ENCODE results near the gene TIAM2. TPM values are rescaled to one million over a fixed set of nuclear protein-coding genes. Genes with fewer than 3 reads are reported as not detected.

The TIAM2 gene
- total RNA-seq, 2 experiments from 2014 or later, result 4.4 to 5.3 TPM

GRCh38 chr6:155201461-155202226, 206.5 kb downstream of the TIAM2 start:
- POLR2A ChIA-PET, result interaction anchor here (0.8 kb wide), 1 partner anchor 11 kb away, joined by 3 read pairs; no protein-coding TSS in a partner anchor
- Mint-ChIP-seq H3K4me1 (ENCODE audit: low read depth) (no peaks in the 10 kb centered on the region), H3K36me3 (ENCODE audit: low read depth) (no peaks in the 10 kb centered on the region), H3K27me3 (no peaks in the 10 kb centered on the region), H3K27ac (no peak overlapping the region), H3K4me3 (no peak overlapping the region), H3K9me3 (no peaks in the 10 kb centered on the region)
- DNase-seq (no peak), ATAC-seq (ENCODE audit: poor library complexity) (no peak)
- intact Hi-C loops (cut with DNase I, micrococcal nuclease), result no loop called here
- Histone ChIP-seq H3K4me1 (ENCODE audit: insufficient read depth, low read length) (no peaks in the 10 kb centered on the region), H3K27me3 (ENCODE audit: control insufficient read depth in 1 of 2, insufficient read depth in 2 of 2, low read length in 2 of 2) (no peaks in the 10 kb centered on the region), H3K27ac (ENCODE audit: low read depth in 1 of 2, low read length in 2 of 2) (no peak overlapping the region), H3K4me3 (ENCODE audit: low read length) (no peak overlapping the region), H3K9me3 (ENCODE audit: control insufficient read depth in 1 of 2, insufficient read depth in 1 of 2, low read length in 2 of 2) (no peaks in the 10 kb centered on the region), H3K36me3 (ENCODE audit: insufficient read depth, low read length) (no peaks in the 10 kb centered on the region)
- no peak for TF ChIP-seq CTCF (IDR thresholded peaks at IDR 0.05)
- CTCF ChIA-PET, result no interaction called here

- Mint-ChIP-seq H3K4me1 (ENCODE audit: low read depth) (no peaks in the 10 kb centered on the region), H3K27ac (no peak overlapping the region), H3K4me3 (no peak overlapping the region), H3K27me3 (no peaks in the 10 kb centered on the region), H3K9me3 (no peaks in the 10 kb centered on the region), H3K36me3 (ENCODE audit: low read depth) (no peaks in the 10 kb centered on the region)
- no peaks in the 10 kb centered on the region for H3K9me3 ChIP-seq (ENCODE audit: control insufficient read depth in 1 of 2, insufficient read depth in 1 of 2, low read length in 2 of 2)
- no peaks in the 10 kb centered on the region for H3K36me3 ChIP-seq (ENCODE audit: insufficient read depth, low read length)
- ATAC-seq (ENCODE audit: poor library complexity) (no peak), DNase-seq (no peak)
- H3K4me1 ChIP-seq (ENCODE audit: insufficient read depth, low read length), result no peaks in the 10 kb centered on the region
- H3K27ac ChIP-seq (ENCODE audit: low read depth in 1 of 2, low read length in 2 of 2), result no peak overlapping the region
- intact Hi-C loops (cut with DNase I, micrococcal nuclease), result no loop called here
- no peak for TF ChIP-seq CTCF (IDR thresholded peaks at IDR 0.05)
- POLR2A ChIA-PET, result no interaction called here
- no peaks in the 10 kb centered on the region for H3K27me3 ChIP-seq (ENCODE audit: control insufficient read depth in 1 of 2, insufficient read depth in 2 of 2, low read length in 2 of 2)
- CTCF ChIA-PET, result no interaction called here
- H3K4me3 ChIP-seq (ENCODE audit: low read length), result no peak overlapping the region
These were observed 212.1 kb downstream of the TIAM2 start for GRCh38 chr6:155207223-155207622.

- Mint-ChIP-seq H3K36me3 (ENCODE audit: low read depth) (no peaks in the 10 kb centered on the region), H3K27me3 (no peaks in the 10 kb centered on the region), H3K27ac (no peak overlapping the region), H3K4me3 (no peak overlapping the region), H3K9me3 (no peaks in the 10 kb centered on the region), H3K4me1 (ENCODE audit: low read depth) (no peaks in the 10 kb centered on the region)
- ATAC-seq (ENCODE audit: poor library complexity) (no peak), DNase-seq (no peak)
- ChIA-PET CTCF (no interaction called here), POLR2A (no interaction called here)
- intact Hi-C loops (cut with DNase I, micrococcal nuclease), result no loop called here
- Histone ChIP-seq H3K27ac (ENCODE audit: low read depth in 1 of 2, low read length in 2 of 2) (no peak overlapping the region), H3K9me3 (ENCODE audit: control insufficient read depth in 1 of 2, insufficient read depth in 1 of 2, low read length in 2 of 2) (peaks cover 0 to 5% of the 10 kb centered on the region in 2 experiments), H3K4me1 (ENCODE audit: insufficient read depth, low read length) (no peaks in the 10 kb centered on the region), H3K36me3 (ENCODE audit: insufficient read depth, low read length) (no peaks in the 10 kb centered on the region), H3K27me3 (ENCODE audit: control insufficient read depth in 1 of 2, insufficient read depth in 2 of 2, low read length in 2 of 2) (peaks cover 0 to 2% of the 10 kb centered on the region in 2 experiments), H3K4me3 (ENCODE audit: low read length) (no peak overlapping the region)
- TF ChIP-seq CTCF (IDR thresholded peaks at IDR 0.05), result no peak
These were observed 217.0 kb downstream of the TIAM2 start for GRCh38 chr6:155212106-155212505.

All from CD4-positive, alpha-beta T cell (primary cell).